HCT116 (cell line): ENCODE data around the gene TGFBI. TPM values are rescaled to one million over a fixed set of nuclear protein-coding genes. Genes with fewer than 3 reads are reported as not detected.

Experiments used
- ATAC-seq: fragments of 200-7000 bp; cut with Tn5 transposase; 2 replicates; pipeline ENCODE4 v1.9.1; 2020; ENCODE audit warnings: mild to moderate bottlenecking, moderate library complexity
- BruUV-seq: library from RNA; stranded (reverse); fragments of 400-500 nt; replicated peaks from 2 replicates; lab custom pipeline; 2021; lab: Mats Ljungman, UMichigan
- CTCF ChIA-PET: fragments of 300-600 bp; sonication (Branson Sonifier 250); formaldehyde crosslinking; loops from one replicate; lab custom pipeline; 2021; ENCODE audit warnings: antibody characterized with exemption; lab: Charles Lee
- POLR2A ChIA-PET: fragments of 300-600, 350-600 bp; sonication (Branson Sonifier 250); formaldehyde crosslinking; loops from one replicate; lab custom pipeline; 2021; ENCODE audit warnings: antibody characterized with exemption; lab: Charles Lee
- RAD21 ChIA-PET, 2 experiments: fragments of 300-600 bp; sonication (Branson Sonifier 250); formaldehyde crosslinking; loops; one replicate each; lab custom pipeline; 2023; ENCODE audit warnings: low total read pairs in 2 of 2; ENCODE audit not compliant: uncharacterized antibody in 2 of 2, unreplicated experiment in 2 of 2, low non-redundant PET in 1 of 2; lab: Charles Lee
- DNase-seq: peaks from one replicate; pipeline ENCODE4 v3.0.0-alpha.2; 2010; ENCODE audit warnings: low read depth, low spot score
- H2AFZ ChIP-seq: fragments of 200-600 bp; shearing (Covaris generic), sonication (generic); 2 replicates; pipeline ENCODE4 v1.6.1; 2017; ENCODE audit warnings: low read depth, mixed run types, mixed read lengths, antibody characterized with exemption, low read length; ENCODE audit not compliant: poor library complexity, severe bottlenecking
- H3K27ac ChIP-seq: 2 replicates; pipeline ENCODE4 v1.5.1; 2012; ENCODE audit warnings: low read depth, low read length
- H3K27me3 ChIP-seq: fragments of 200-600 bp; sonication (generic); 2 replicates; pipeline ENCODE4 v1.6.1; 2016; ENCODE audit warnings: mixed run types, low read length, mixed read lengths; ENCODE audit not compliant: insufficient read depth
- H3K36me3 ChIP-seq, 2 experiments: fragments of 200-500 bp in 1 of 2; fragments of 200-600 bp in 1 of 2; sonication (Bioruptor generic) in 1 of 2; sonication (generic) in 1 of 2; 2 replicates each; pipeline versions ENCODE4 v1.5.1 to v1.6.1; 2014 to 2016; ENCODE audit warnings: low read length in 2 of 2, inconsistent platforms in 1 of 2, mixed read lengths in 1 of 2, mixed run types in 1 of 2; ENCODE audit not compliant: insufficient read depth in 2 of 2, control insufficient read depth in 1 of 2
- H3K4me1 ChIP-seq, 2 experiments: fragments of 200-600 bp in 1 of 2; sonication (generic) in 1 of 2; 2 replicates each; pipeline versions ENCODE4 v1.5.1 to v1.6.1; 2012 to 2017; ENCODE audit warnings: low read length in 2 of 2, inconsistent platforms in 1 of 2, mild to moderate bottlenecking in 1 of 2, mixed read lengths in 1 of 2, mixed run types in 1 of 2, moderate library complexity in 1 of 2; ENCODE audit not compliant: insufficient read depth in 2 of 2, control insufficient read depth in 1 of 2
- H3K4me2 ChIP-seq: fragments of 200-600 bp; sonication (generic); 2 replicates; pipeline ENCODE4 v1.6.1; 2017; ENCODE audit warnings: mixed run types, low read length, mixed read lengths
- H3K4me3 ChIP-seq, 2 experiments: fragments of 200-600 bp in 1 of 2; sonication (generic) in 1 of 2; replicated peaks in 1 of 2; 2 replicates each; pipeline ENCODE4 v1.5.1; 2011 to 2016; ENCODE audit warnings: low read length in 2 of 2, control low read depth in 1 of 2, low read depth in 1 of 2, mild to moderate bottlenecking in 1 of 2, mixed read lengths in 1 of 2, mixed run types in 1 of 2
- H3K79me2 ChIP-seq: fragments of 200-600 bp; sonication (generic); 2 replicates; pipeline ENCODE4 v1.6.1; 2017; ENCODE audit warnings: mild to moderate bottlenecking, mixed run types, low read length, moderate library complexity, mixed read lengths; ENCODE audit not compliant: insufficient read depth
- H3K9ac ChIP-seq: fragments of 200-600 bp; sonication (generic); 2 replicates; pipeline ENCODE4 v1.6.1; 2016; ENCODE audit warnings: low read length, mixed read lengths
- H3K9me2 ChIP-seq: fragments of 200-600 bp; sonication (generic), shearing (Covaris generic); 2 replicates; pipeline ENCODE4 v1.6.1; 2017; ENCODE audit warnings: mixed run types, mild to moderate bottlenecking, moderate library complexity; ENCODE audit not compliant: insufficient read depth
- H3K9me3 ChIP-seq, 2 experiments: fragments of 200-500 bp in 1 of 2; fragments of 200-600 bp in 1 of 2; sonication (Bioruptor generic) in 1 of 2; sonication (generic) in 1 of 2; 2 replicates each; pipeline ENCODE4 v1.6.1; 2014 to 2017; ENCODE audit warnings: low read length in 2 of 2, mixed read lengths in 2 of 2, inconsistent platforms in 1 of 2, low read depth in 1 of 2, mild to moderate bottlenecking in 1 of 2, mixed run types in 1 of 2, moderate library complexity in 1 of 2; ENCODE audit not compliant: control insufficient read depth in 1 of 2, insufficient read depth in 1 of 2
- H4K20me1 ChIP-seq: fragments of 200-600 bp; sonication (generic), shearing (Covaris generic); 2 replicates; pipeline ENCODE4 v1.6.1; 2017; ENCODE audit warnings: mixed run types, mild to moderate bottlenecking, moderate library complexity; ENCODE audit not compliant: insufficient read depth
- SRF ChIP-seq: IDR thresholded peaks from 2 replicates; pipeline ENCODE4 v1.6.1; 2012; ENCODE audit warnings: low read depth
- ZBTB33 ChIP-seq: IDR thresholded peaks from 2 replicates; pipeline ENCODE4 v1.6.1; 2011; ENCODE audit warnings: mild to moderate bottlenecking, low read length, moderate library complexity; ENCODE audit not compliant: insufficient replicate concordance; ENCODE audit errors: extremely low read depth
- ZFX ChIP-seq: fragments of 450-650 bp; IDR thresholded peaks from 2 replicates; pipeline ENCODE4 v1.6.1; 2017
- ZNF274 ChIP-seq: fragments of 200-500 bp; sonication (Bioruptor generic); IDR thresholded peaks from 2 replicates; pipeline ENCODE4 v1.6.1; 2014; ENCODE audit warnings: mild to moderate bottlenecking, low read depth, low read length, inconsistent platforms
- intact Hi-C: fragments of 100-400 bp; cut with micrococcal nuclease; formaldehyde crosslinking; loops from 2 replicates; pipeline ENCODE4 v1.10.0; 2022
- total RNA-seq: library from RNA; stranded (reverse); gene quantifications from one replicate; pipeline ENCODE4 v1.2.1, GENCODE V29; 2021; ENCODE audit not compliant: unreplicated experiment

Gene TGFBI
- total RNA-seq, 1 experiment from 2014 or later, result 0.64 TPM

GRCh38 chr5:135993335-135993879, 35.4 kb upstream of the TGFBI start:
- Histone ChIP-seq H3K4me2 (no peak overlapping the region), H3K9ac (no peak overlapping the region)
- RAD21 ChIA-PET, result no interaction called here
- BruUV-seq, result no TSS peak
- TF ChIP-seq ZBTB33 (no peak), ZFX (no peak), ZNF274 (no peak)
- TF ChIP-seq, all 23 proteins: peak for 0
- no peak for DNase-seq
- H2AFZ ChIP-seq, result no peak overlapping the region
- CTCF ChIA-PET, result no interaction called here
- H3K9me3 ChIP-seq, result no peaks in the 10 kb centered on the region
- H3K27ac ChIP-seq, result no peak overlapping the region
- no peak overlapping the region for H3K4me3 ChIP-seq
- no peaks in the 10 kb centered on the region for H3K36me3 ChIP-seq
- intact Hi-C loops, result no loop called here
- no peaks in the 10 kb centered on the region for H4K20me1 ChIP-seq
- H3K79me2 ChIP-seq, result no peaks in the 10 kb centered on the region
- ATAC-seq, result no peak
- POLR2A ChIA-PET, result no interaction called here
- no peaks in the 10 kb centered on the region for H3K9me2 ChIP-seq
- H3K4me1 ChIP-seq, result no peaks in the 10 kb centered on the region
- peaks cover 52% of the 10 kb centered on the region; the same call in 1 of the 2 replicates for H3K27me3 ChIP-seq

- H3K4me3 ChIP-seq, result no peak overlapping the region
- no peak overlapping the region for H3K27ac ChIP-seq
- no peaks in the 10 kb centered on the region for H4K20me1 ChIP-seq
- no peaks in the 10 kb centered on the region for H3K9me3 ChIP-seq
- RAD21 ChIA-PET, result no interaction called here
- no peak overlapping the region for H2AFZ ChIP-seq
- no peak for DNase-seq
- H3K4me2 ChIP-seq, result no peak overlapping the region
- no peak for ATAC-seq
- H3K27me3 ChIP-seq, result peaks cover 48% of the 10 kb centered on the region; the same call in 1 of the 2 replicates
- no peaks in the 10 kb centered on the region for H3K9me2 ChIP-seq
- intact Hi-C loops, result no loop called here
- CTCF ChIA-PET, result no interaction called here
- H3K4me1 ChIP-seq, result no peaks in the 10 kb centered on the region
- POLR2A ChIA-PET, result no interaction called here
- BruUV-seq, result no TSS peak
- H3K36me3 ChIP-seq, result no peaks in the 10 kb centered on the region
- H3K9ac ChIP-seq, result no peak overlapping the region
- no peaks in the 10 kb centered on the region for H3K79me2 ChIP-seq
- no peak for TF ChIP-seq SRF
- no peak for TF ChIP-seq ZBTB33
Measured at GRCh38 chr5:135993880-135994636, 34.7 kb upstream of the TGFBI start.
